HG02885 (cell line): ENCODE data around the gene ADGRA3.
"Not testable (repeated sequence)": the region's sequence is repeated elsewhere in the genome, so short reads cannot be mapped to it uniquely, and the experiment has no call there.

Source experiments
- ATAC-seq: cut with Tn5 transposase; IDR thresholded peaks from one replicate; pipeline ENCODE4 v1.9.1; 2021; ENCODE audit warnings: mild to moderate bottlenecking; ENCODE audit not compliant: unreplicated experiment, poor library complexity

Gene ADGRA3

DNA sequence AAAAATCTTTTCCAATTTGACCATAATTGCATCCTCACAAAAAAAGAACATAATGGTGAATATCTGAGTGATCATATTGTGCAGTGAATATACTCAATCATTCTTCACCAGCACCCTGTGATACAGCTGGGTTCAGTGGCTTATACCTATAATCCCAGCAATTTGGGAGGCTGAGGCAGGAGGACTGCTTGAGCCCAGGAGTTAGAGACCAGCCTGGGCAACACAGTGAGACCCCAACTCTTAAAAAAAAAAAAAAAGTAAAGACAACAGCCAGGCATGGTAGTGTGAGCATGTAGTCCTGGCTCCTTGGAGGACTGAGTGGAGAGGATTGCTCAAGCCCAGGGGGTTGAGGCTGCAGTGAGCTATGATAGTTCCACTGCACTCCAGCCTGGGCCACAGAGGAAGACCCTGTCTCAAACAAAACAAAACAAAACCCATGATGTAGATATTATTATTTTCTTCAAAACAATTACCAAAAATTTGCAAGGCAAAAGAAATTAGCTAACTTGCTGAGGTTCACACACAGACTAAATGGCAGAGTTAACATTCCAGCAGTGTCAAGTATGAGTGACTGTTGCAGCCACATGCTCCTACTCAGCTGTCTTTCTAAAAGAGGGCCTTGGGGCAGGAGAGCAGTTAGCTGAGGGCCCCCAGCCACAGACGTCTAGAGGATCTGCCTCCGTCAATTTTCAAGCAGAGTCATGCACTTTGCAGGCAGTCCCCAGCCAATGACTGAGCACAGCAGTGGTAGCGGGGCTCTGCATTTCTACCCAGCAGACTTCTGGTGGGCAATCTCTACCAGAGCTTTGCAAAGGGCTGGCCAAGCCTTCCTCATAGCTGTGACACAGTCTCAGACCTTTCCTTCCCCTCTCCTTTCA lies 33.4 kb downstream of the ADGRA3 start:
- ATAC-seq: no peak

DNA sequence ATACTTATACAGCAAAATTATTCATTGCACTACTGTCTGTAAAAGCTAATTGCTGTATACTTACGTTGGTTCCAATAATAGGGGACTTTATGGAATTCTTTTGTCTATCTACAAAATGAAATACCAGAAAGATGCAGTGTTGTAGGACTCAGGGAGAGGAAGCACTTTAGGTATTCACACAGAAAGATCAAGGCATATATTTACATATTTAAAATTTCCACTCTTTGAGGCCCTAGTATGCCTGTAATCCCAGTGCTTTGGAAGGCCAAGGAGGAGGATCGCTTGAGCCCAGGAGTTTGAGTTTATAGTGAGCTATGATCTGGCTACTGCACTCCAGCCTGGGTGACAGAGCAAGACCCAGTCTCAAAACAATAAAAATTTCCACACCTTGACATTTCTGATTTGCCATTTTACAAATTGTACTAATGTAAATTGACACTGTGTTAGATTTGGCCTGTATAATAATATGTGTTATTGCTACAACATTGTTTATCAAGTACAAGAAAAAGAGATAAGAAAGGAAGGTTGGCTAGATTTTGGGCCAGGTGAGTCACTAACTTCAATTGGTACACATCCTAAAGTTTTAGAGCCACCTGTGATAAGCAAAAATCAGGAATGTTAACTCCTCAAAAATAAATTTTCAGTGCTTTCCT lies 35.1 kb downstream of the ADGRA3 start:
- ATAC-seq: no peak

DNA sequence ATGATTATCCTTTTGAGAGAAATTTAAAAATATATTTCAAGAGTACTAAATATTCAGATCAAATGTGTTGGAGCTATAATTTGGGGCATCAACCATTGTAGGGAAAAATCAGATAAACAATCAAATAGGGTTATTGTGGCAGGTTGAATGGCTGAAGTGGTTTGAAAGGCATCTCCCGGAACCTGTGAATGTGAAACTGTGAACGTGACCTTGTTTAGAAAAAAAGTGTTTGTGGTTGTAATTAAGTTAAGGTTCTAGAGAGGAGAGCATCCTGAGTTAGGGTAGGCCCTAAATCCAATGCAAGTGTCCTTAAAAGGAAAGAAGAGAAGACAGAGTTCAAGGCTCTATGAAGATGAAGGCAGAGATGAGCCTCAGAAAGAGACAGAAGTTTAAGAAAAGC lies 37.4 kb downstream of the ADGRA3 start:
- ATAC-seq: no peak

DNA sequence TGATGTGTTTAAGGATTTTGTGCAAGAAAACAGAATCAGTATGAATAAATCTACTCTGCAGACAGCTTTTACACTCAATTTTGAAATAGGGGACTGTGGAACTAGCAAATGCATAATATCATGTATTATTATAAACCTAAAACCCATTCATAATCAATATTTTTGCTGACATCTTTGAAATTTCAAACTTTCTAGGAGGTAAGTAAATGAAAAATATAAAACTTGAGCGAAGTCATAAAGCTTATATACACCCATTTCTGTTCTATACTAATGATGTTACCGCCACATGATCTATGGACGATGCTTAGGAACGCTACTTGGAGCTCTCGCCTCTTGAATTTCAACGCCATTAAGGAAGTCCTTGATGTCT lies 38.1 kb downstream of the ADGRA3 start:
- no peak for ATAC-seq

DNA sequence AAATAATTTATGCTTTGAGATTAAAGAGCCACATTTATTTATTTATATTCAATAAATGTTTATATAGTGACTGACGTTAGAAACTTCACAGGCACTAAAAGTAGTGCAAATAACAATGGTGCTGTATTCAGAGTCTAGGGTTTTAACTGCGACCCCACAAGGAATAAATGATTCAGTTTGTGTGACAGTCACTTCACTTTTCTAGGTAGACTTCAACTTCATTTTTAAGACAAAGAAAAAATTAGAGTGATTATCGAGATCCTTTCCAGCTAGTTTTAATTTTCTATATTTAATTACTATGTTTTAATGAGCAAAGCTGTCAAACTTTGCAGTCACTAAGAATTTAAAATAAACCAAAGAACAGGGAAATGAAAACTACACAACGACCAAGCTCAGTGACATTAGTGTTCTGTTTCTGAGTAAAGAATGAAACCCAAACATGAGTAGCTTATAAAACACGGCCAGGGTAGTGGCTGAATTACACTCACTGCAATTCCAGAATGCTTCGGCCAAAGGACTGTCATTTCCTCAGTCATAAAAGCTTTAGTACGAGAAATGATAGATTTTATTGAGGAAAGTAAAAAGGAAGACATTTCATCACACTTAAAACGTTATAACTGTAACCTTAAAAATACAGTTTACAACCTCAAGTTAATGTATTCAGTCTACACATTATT lies 38.6 kb downstream of the ADGRA3 start:
- ATAC-seq: no peak

DNA sequence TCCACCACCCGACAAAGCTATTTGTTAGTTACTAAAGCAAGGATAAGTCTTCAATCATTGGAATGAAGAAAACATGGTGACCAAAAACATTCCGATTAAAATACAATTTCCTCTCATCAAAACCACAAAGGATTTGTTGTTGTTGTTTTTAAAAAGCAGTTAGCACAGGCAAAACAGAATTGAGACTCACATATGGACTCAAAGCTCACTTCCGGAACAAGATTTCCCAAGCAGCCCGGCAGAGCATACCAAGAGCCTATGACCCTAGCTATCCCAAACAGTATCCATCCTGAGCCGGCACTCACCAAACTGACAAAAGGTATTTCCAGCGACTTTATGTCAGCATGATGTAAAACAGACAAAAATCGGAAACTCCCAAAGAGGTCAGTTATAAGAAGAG lies 39.9 kb downstream of the ADGRA3 start:
- no peak for ATAC-seq

DNA sequence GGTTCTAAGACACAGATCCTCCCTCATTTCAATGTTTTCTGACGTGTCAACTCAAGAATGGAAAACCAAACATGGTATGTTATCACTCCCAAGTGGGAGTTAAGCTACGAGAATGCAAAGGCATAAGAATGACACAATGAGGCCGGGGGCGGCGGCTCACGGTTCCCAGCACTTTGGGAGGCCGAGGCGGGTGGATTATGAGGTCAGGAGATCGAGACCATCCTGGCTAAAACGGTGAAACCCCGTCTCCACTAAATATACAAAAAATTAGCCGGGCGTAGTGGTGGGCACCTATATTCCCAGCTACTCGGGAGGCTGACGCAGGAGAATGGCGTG lies 40.6 kb downstream of the ADGRA3 start:
- not testable (repeated sequence) for ATAC-seq

DNA sequence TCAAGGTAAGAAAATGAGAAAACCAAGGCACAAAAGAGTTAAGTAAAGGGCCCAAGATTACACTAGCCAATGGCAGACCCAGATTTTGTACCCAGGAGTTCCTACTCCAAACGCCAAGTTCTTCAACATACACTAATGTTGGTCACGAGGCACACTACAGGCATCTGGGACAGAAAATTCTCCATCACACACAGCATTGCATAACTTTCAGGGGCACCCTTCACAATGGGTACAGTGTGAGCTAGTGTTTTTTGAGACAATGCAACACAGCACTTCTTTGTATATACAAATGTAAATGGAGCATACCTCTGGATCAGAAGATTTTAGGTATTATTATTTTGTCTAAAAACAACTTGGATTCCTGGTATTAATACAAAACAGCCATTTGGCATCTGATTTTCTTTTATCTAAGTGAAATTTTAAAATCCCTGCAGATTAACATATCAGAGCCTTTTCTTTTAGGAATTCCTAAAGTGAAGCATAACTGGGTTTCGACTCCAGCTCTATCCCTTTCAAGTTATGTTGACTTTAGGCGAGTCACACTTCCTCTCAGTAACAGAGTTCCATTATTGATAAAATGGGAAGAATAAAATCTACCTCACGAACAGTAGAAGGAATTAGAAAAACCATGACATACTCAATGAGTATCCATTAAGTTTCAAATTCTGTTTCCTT lies 41.1 kb downstream of the ADGRA3 start:
- no peak for ATAC-seq

DNA sequence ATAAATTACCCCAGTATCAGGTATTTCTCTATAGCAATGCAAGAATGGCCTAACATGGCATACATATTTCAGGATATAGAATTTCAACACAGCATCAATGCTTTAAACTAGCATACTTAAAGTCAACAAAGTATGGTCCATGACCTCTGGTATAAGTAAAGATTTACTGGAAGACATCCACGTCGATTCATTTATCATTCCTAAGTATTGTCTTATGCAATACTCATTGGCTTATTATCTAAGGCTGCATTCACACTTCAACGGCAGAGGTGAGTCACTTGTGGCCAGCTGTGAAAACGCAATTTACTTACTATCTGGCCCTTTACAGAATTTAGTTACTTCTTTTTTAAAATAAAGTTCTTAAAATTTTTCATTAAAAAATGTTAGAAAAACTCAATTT lies 42.6 kb downstream of the ADGRA3 start:
- ATAC-seq: no peak

DNA sequence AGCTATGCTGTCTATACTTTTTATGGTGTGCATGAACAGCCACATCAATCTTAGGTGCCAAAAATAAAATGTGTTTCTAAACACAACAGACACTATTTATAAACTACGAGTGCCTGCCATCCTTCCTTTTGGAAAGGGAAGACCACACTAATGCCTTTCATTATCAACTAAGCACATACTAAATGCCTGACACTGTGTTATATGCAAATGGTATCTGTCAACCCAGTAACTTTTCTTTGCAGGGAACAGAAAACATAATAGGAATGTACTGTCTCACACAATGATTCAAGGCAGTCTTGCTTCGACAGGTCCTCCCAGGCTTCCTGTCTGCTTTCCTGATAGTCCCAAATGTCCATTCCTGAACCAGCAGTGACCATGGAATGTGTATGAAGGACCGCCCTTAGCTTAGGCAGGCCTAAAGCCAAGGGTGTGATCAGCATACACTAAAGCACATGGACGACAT lies 43.8 kb downstream of the ADGRA3 start:
- ATAC-seq: no peak

DNA sequence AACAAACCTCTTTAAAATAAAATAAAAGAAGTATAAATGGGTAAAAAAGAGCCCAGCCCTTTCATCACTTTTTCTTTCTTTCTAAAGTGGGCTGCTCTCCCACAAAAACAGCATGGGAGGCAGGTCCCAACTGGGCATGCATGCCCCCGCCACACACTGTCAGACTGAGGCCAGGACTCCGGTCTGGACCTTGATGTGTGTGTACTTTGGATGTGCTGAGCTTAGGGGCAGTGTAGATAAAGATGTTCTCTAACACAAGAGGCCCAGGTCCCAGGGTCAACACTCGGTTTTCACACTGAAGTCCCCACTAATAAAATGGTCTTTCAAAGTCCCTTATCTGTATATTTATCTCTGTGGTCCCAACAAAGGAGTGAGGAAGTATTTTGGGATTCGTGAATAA lies 44.4 kb downstream of the ADGRA3 start:
- no peak for ATAC-seq

DNA sequence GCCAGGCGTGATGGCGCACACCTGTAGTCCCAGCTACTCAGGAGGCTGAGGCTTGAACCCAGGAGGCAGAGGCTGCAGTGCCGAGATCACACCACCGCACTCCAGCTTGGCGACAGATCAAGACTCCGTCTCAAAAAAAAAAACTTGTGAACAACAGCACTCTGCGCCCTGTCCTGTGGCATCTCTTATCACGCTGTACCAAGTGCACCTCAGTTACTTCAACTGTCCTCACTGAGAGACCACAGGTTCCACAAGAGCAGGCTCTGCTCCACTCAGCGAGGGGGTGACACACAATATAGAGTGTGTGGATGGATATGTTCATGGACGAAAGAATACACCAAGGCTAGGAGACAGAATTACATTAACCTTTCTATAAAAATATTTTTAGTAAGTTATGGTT lies 49.3 kb downstream of the ADGRA3 start:
- ATAC-seq: no peak

DNA sequence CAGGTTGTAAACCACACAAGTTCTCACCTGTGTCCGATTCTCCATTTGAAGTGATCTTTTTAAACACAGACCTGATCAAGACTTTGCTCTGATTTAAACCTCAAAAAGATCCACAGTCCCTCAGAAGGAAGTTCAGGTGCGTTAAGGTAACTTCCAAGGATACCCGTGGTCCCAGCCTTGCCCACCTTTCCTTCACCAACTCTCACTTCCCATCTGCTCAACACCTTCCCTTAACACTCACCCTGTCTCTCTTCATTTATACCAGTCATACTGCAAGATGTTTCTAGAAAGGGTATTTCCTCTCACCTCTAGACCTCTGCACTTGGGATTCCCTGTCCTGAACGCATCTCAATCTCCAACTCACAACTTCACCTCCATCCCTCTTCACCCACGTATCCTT lies 49.9 kb downstream of the ADGRA3 start:
- ATAC-seq: no peak

DNA sequence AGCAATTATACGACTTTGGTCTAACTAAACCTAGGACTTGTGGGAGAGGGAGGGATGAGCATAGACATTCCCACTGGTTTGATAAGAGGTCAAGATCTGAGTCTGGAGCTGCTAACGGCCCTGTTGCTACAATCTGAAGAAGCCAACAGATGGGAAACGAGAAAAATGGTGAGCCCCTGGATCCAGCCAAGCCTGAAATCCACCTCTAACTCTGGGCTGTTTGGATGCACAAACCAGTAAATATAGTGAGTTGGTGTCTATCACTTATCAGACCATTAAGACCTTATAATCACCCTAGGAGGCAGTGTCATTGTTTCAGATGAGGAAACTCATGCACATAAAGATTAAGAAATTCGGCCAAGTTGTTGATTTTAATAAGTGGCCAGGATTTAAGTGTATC lies 50.5 kb downstream of the ADGRA3 start:
- ATAC-seq: no peak

DNA sequence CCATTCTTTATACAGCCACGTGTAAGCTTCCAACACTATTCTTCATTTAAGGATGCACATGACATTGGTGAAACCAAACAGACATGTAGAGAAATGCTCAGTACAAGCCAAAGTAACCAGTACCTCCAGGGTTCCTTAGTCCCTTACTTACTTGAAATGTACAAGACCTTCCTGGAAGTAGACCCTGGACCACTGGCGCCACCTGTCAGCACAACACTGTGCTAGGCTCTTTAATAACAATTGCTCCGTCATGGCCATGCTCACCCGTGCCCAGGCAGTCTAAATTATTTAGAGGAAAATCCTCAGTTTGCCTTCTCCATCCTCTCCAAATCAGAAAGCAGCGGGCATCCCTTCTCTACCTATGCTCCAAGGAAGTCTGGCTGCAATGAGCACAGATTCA lies 52.7 kb downstream of the ADGRA3 start:
- ATAC-seq: no peak

DNA sequence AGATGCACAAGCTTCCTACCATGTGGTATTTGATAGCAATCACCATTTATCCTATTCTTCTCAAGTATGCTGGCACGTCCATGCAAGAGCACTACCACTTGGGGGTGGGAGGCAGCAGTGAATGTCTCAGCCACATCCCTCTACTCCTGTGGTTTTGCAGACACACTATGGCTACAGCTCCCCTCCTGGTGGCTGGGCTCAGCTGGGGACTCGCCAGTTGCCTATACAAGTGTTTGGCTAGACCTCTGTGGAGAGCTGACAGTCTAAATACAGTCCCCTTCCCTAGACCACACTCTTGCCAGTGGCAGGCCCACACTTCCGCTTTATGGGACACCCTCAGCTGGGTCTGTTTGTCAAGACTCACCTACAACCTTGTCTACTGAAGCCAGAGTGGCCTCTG lies 53.2 kb downstream of the ADGRA3 start:
- ATAC-seq: no peak

DNA sequence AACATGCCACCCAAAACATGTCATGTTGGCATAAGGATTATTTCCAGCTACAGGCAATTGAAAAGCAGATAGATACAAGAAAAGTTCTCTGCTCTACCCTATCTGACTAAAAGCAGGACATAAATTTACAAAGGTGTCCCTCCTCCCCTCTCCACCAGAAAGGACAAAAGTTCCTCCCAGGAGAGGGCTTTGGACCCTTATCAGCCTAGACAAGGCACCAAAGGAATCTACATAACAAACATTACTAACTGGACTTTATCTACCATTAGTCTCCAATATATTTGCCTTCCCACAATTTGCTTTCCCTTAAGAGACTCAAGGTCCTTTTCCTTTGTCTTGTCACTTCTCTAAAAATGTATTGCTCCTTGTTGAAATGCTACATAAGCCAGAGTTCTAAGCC lies 55.6 kb downstream of the ADGRA3 start:
- no peak for ATAC-seq

DNA sequence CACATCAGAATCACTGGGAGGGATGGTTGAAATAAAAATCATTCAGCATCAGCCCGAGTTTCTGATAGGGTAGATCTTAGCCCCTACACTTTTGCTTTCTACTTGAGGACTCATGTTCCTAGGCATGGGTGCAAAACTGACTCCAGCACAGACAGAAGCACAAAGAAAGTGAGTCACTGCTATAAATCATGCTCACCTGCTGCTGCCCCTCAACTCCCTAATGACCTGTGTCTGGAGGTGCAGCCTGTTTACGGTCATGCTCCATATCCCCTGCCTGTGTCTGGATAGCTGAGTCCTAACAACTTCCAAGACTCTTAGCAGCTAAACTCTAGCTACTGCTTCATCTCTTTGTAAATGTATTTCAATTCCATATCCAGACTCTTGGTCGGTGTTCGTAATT lies 57.8 kb downstream of the ADGRA3 start:
- no peak for ATAC-seq

DNA sequence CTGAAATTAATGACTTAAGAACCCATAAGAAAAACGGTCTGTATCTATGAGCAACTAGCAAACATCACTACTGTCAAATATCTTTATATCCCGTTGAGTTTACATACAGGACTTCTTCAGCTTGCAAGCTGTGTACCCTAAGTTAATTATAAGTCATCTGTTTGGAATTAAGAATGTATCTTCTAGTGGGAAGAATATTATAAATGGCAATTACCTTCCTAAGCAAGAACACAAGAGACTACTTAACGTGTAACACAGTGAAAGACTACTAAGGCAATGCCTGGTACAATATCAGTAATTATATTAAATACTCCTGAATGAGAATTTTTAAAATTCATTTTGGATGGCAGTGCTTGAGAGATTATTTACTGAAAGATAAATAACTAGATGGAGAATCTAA lies 58.5 kb downstream of the ADGRA3 start:
- no peak for ATAC-seq

DNA sequence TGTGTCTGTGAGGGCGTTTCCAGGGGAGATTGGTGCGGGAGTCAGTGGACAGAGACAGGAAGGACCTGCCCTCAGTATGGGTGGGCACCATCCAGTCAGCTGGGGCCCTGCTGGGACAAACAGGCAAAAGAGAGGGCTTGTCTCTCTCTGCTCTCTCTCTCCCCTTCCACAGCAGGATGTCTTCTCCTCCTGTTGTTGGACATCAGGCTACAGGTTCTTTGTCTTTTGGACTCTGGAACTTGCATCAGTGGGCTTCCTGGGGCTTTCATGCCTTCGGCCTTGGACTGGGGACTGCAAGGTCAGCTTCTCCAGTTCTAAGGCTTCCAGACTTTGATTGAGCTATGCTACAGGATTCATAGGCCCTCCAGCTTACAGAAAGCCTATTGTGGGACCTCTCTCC lies 59.6 kb downstream of the ADGRA3 start:
- ATAC-seq: no peak

DNA sequence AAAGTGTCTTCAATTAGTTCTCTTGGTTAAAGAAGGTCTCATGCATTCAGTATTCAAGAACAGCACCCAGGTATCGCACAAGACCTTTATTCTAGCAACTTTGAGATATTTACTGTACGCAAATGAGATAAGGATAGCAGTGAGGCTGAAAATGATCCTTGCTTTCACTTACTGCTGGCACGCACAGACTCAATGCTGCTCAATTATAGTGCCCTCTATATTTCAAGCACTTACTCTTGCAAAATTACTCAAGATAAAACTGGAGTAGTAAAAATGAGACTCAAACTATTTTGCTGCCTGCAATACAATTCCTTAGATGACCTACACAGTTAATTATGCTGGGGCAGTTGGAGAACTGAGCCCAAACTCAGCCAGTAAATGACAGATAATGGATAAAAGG lies 60.9 kb downstream of the ADGRA3 start:
- no peak for ATAC-seq
